Myocyte (in vitro differentiated cells): ENCODE results near the gene BMPR1B. TPM values are rescaled to one million over a fixed set of nuclear protein-coding genes. Genes with fewer than 3 reads are reported as not detected.

Experiments used
- DNase-seq: peaks from one replicate; pipeline ENCODE4 v3.0.0-alpha.2; 2012; ENCODE audit warnings: low read depth
- total RNA-seq: library from RNA; depleted of rRNA; stranded (reverse); fragments of >200 nt; gene quantifications from 2 replicates; pipeline ENCODE4 v1.2.3, GENCODE V29; 2014

Gene BMPR1B
- total RNA-seq, 1 donor from 2014 or later = 9.8 TPM

DNA sequence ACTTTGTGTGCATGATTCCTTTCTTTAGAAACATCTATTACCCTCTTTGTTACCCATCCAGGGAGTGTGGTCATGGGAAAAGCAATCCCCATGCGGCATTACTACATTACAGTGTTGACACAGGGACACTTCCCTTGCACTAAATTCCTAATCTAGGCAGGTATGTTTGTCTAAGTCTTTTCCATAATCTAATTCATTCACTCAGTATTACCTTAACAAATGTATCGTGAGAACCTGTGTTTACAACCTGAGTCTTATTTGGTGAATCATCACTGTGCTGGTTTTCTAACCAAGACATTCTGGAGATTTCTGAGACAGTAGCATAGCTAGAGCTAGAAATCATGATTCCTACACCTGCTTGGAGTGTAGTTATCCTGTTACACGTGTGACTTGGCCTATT, 326.8 kb downstream of the BMPR1B start:
- DNase-seq = no peak

DNA sequence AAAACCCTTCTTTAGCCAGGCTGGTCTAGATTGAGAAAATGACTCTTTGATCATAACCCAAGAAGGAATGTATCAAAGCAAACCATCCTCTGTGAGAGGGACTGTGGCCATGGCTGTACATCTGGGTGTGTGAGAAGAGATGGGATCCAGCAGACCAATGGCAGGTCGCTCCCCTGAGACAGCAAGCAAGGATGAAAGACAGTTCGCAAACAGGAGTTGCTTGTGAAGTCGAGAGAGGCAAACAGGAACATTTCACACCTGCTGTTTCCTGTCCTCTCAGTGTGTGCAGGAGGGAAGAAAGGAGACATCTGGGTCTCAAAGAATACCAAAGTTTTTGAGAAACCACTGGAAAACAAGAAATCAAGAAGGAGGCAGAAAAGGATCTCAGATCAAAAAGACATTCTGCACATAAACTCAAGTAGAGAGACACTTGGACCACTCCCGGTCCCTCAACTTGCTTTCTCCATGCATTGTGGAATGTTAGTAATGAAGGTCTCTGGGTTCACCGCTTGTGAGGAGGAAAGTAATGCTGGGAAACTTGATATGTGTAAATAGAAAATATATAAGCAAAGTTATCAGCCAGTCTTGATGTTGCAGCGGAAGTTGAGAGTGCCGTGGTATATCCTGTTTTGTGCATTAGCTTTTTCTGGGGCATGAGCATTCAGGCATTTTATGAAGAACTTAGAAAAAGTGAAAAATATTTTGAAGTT, 327.5 kb downstream of the BMPR1B start:
- no peak for DNase-seq

DNA sequence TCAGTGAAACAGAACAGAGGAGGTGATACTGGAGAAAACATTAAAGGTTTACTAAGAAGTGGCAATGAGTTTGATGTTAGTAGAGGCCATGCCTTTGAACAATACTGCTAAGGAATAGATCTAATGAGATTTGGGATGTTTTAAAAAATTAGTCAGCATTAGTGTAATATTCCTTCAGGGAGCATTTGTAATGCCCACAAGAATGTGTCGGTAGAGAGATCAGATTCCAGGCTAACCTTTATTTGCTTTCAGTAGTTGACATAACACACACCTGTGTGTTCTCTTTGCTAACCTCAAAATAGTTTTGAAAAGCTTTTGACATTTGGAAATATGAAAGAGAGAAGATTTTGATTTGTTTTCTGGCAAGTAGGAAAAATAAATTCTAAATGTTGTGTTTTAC, 328.8 kb downstream of the BMPR1B start:
- DNase-seq = no peak

GRCh38 chr4:95087657-95088455, 330.1 kb downstream of the BMPR1B start:
- DNase-seq = no peak

- peak; percentile 89 for DNase-seq
Observed at GRCh38 chr4:95091272-95091671, 333.5 kb downstream of the BMPR1B start.

GRCh38 chr4:95092766-95093165, 335.0 kb downstream of the BMPR1B start:
- DNase-seq = peak; percentile 32

- DNase-seq = no peak
Observed at GRCh38 chr4:95093460-95093859, 335.7 kb downstream of the BMPR1B start.

DNA sequence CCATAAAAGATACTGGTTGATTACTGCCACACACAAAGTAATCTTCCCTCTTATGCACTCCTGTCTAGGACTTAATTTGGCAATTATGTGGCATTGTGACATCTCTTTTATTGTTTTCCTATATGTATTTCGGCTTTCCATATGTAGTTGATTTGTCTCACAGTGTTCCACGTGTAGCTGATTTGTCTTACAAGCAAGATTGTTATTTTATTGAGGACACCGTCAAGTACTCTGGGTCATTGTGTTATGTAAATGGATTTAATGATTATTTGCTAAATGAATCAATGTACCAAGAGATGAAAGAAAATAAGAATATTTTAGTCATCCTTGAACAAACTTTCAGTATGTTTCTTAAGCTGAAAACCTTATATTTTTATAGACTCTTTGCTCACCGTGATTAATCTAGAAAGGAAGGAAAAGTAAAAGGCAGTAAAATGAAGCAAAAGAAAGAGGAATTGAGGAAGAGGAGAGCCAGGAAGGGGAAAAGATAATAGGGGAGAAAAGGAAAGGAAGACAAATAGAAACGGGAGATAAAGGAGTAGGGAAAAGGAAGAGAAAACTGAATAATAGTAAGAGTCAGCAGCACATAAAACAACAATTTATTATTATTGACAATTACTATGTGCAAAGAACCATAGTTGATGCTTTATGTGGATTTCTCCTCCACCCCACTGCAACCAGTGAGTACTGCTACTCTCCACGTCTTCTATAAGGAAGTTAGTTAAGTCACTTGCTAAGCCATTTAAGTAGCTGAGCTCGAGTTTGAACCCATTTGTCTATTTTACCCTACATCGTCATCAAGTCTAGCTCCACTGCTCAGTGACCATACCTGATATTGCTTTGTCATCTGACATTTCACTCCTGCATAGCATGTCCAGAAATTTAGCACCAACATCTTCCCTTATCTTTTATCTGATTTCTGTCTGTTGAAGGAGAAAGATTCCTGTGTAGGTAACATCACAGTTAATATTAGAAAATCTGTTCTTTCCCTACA, 336.5 kb downstream of the BMPR1B start:
- no peak for DNase-seq

DNA sequence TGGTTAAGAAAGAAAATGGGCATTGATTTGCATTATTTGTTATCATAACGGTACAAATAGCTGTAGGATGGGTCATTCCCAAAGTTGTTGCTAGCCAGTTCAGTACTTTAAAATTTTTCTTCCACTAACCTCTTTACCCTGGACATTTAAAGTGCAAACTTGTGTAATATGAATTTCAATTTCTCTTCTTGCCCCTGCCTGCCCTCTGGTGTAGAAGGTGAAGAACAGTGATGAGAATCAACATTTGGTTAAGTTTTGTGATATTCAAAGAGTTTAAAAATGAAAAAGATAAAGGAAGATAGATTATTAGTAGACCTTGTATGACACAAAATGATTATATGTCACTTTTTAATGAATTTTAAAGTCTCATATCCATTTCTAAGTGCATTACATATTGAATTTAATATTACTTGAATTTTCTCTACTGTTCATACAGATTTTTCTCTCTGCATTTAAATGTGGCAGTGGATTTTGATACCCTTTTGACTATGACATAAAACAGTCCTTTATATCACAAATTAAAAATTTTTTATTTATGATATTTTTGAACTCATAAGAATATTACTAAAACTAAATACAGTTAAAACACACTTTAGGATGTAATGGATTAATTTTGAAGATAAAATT, 337.7 kb downstream of the BMPR1B start:
- peak; percentile 74 for DNase-seq

DNA sequence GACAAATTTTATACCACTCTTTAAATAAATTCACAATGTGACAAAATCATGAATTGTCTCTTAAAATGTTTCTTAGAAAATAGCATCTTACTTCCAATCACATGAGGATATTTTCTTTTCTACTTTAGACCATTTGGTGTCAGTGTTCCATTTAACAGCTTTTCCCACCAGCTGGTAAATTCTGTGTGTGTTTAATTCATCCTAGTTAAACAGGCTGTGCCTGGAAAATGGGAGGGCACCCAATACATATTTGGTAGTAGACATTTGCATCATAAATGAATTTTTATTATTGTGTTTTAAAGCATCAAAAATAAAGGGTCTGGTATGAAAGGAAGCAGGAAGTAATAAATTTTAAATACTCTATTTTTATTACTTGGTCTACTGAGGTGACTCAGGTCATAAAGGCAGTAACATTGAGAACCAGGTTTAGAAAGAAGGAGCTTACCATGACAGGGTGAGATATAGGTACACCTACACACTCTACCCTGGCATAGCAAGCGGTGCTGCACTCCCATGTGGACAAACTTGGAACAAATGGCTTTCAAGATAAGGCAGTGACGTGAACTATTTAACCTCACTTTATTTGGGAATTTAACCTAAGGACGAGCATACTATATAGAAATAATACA, 344.5 kb downstream of the BMPR1B start:
- DNase-seq = no peak

DNA sequence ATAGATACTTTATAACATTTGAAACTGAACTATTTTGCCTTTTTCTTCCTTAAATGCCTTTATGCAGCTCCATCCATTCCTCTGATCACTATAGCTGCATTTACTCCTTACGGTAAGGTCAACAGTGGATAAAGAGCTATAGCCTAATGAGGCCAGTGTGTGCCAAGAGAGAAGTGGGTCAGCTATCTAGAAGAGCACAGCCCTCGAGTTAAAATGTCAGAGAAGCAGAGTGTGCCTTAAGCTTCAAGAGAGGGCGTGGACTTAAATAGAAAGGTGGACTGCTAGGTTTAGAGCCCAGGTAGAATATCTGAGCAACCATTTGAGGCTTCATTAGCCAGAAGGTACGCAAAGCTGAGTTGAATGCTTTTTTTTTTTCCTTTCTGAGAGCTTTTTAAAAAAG, 347.4 kb downstream of the BMPR1B start:
- no peak for DNase-seq

DNA sequence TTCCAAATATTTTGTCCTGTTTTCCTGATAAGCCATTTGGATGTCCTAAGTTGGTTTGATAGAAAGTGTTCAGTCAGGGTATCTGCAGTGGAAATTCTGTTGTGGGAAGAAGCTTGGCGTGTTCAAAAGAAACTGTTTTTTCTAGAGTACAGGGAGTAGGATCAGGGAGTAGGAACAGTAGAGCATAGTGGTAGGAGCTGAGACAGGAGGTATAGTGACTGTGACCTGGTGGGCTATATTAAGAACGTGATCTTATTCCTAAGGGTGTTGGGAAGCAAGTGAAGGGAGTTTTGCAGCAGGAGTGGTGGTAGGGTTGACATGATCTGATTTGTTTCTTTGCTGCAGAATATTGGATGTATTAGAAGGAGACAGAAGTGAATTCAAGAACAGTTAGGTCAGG, 348.2 kb downstream of the BMPR1B start:
- peak; percentile 71 for DNase-seq

DNA sequence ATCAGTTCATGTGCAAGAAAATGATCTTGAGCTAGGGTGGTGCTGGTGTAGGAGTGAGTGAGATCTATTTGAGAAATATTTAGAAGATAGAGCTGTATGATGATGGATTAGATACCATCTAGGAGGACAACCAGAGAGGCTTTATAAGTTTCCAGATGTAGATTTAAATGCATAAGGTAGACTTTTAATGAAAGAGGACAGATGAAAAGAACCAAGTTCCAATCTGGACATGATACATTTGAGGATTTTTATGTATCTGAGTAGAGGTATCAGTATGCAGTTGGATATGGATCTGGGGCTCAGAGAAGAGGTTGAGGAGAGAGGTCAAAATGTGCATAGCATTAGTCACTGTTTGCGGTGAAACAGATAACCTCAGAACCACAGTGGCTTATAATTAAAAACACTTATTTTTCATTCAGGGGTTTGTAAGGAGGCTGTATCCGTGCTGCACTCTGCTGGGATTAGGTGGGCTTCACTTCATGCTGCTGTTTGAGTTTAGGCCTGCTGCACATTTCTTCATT, 348.7 kb downstream of the BMPR1B start:
- peak; percentile 56 for DNase-seq

- no peak for DNase-seq
Observed at GRCh38 chr4:95107004-95107403, 349.2 kb downstream of the BMPR1B start.

DNA sequence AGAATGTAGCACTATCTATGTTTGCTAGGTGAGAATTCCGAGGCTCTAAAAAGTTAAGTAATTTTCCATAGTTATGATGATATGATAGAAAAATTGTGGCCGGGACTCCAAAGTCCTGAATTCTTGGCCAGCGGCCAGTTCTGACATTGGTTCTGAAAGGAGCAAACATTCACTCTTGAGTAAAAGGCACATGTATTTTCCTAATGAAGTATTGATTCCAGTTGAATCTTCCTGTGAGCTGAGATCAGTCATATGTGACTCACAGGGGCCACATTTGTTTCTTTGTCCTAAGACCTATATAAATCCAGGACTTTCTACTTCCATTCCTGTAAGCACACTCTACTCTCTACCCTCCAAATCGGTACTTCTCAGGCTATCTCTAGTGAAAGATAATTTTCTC, 349.9 kb downstream of the BMPR1B start:
- peak; percentile 35 for DNase-seq

DNA sequence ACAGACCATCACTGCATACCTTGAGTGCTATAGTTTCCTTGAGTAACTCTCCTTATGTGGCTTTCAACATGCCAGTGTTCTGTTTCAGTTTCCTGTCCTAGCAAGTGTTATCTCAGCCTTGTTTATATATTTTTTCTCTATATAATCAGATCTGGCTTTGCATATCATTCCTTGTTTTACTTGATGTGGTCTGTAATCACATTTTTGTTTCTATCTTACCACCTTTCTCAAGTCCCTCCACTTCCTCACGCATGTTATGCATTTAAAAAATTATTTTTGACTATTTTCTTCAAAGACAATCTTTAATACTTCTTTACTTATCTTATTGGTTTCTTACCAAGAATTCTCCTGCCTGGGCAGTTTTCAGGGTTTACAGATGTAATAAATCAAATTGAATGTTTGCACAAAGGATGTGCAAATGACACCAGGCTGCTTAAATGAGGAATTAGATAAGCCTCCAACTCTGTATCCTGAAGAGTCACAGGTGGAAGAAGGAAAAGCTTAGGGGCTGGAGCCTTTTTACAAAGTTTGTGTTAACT, 351.2 kb downstream of the BMPR1B start:
- no peak for DNase-seq

- DNase-seq = no peak
Observed at GRCh38 chr4:95114521-95114920, 356.8 kb downstream of the BMPR1B start.

- no peak for DNase-seq
Observed at GRCh38 chr4:95118497-95118896, 360.7 kb downstream of the BMPR1B start.

DNA sequence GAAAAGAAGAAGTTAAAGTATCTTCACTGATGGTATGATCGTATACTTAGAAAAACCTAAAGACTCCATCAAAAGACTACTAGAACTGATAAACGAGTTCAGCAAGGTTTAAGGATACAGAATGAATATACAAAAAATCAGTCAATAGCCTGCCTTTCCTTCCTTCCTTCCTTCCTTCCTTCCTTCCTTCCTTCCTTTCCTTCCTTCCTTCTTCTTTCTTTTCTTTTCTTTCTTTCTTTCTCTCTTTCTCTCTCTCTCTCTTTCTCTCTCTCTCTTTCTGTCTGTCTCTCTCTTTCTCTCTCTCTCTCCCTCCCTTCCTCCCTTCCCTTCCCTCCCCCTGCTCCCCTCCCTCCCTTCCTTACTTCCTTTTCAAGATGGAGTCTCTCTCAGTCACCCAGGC, 362.7 kb downstream of the BMPR1B start:
- no peak for DNase-seq

GRCh38 chr4:95122001-95122400, 364.2 kb downstream of the BMPR1B start:
- DNase-seq = no peak
